ENCODE measurements around the gene CHP1.

- TF ChIP-seq TAF1 (IDR thresholded peaks at IDR 0.05; ENCODE audit: borderline replicate concordance, insufficient read depth, low read length): no peak
- TF ChIP-seq POLR2AphosphoS5 (IDR thresholded peaks at IDR 0.05; ENCODE audit: low read depth, low read length): no peak
These were observed 50.2 kb downstream of the CHP1 start for GRCh38 chr15:41281236-41281635.

Data from PFSK-1 (cell line).